Measurements from ENCODE around the gene TREM1. TPM values are rescaled to one million over a fixed set of nuclear protein-coding genes. Genes with fewer than 3 reads are reported as not detected.

The TREM1 gene
- total RNA-seq, 1 donor from 2014 or later, result not detected

- no peak for TF ChIP-seq CTCF (IDR thresholded peaks at IDR 0.05)
- ChIA-PET POLR2A (no interaction called here), CTCF (interaction anchor here (1.0 kb wide), 1 partner anchor 50 kb away, joined by 3 read pairs; no protein-coding TSS in a partner anchor)
- Mint-ChIP-seq H3K4me3 (no peak overlapping the region), H3K27ac (no peak overlapping the region), H3K36me3 (ENCODE audit: low read depth) (peaks cover 2% of the 10 kb centered on the region), H3K4me1 (peaks cover 12% of the 10 kb centered on the region), H3K9me3 (peaks cover 18% of the 10 kb centered on the region), H3K27me3 (peaks cover 11% of the 10 kb centered on the region)
- DNase-seq, result no peak
- intact Hi-C loops (cut with micrococcal nuclease), result no loop called here
- ATAC-seq (ENCODE audit: low read depth), result no peak
Observed at GRCh38 chr6:41256383-41256782, 30.1 kb downstream of the TREM1 start.

DNA sequence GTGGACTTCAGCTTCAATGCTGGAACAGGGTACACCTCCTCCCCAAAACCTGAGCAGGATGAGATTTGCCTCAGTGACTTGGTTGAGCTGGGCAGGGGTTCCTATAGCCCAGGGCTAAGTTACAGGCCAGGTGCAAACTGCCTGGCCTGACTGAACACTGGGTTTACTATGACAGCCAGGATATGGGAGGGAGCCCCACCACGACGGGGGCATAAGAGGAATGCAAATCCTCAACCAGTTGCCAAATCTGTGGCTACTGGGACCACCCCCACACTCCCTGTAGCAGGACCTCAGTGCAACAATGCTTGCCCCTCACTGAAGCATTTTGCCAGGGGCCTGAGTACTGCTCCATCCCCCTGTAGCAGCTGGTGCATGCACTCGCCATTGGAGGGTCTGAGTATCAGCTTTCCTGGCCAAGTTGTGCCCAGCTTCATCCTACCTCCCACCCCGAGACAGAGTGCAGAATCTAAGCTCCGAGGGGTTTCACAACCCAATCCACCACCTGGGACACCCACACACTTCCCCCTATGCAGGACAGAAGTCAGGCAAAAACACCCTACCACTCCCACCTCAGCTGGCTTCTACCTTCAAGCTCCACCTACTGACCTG lies 30.7 kb downstream of the TREM1 start:
- Mint-ChIP-seq H3K9me3 (peaks cover 15% of the 10 kb centered on the region), H3K36me3 (ENCODE audit: low read depth) (peaks cover 2% of the 10 kb centered on the region), H3K27me3 (peaks cover 11% of the 10 kb centered on the region), H3K4me1 (peaks cover 12% of the 10 kb centered on the region), H3K4me3 (no peak overlapping the region), H3K27ac (no peak overlapping the region)
- DNase-seq, result no peak
- POLR2A ChIA-PET, result no interaction called here
- intact Hi-C loops (cut with micrococcal nuclease), result no loop called here
- no peak for TF ChIP-seq CTCF (IDR thresholded peaks at IDR 0.05)
- no peak for ATAC-seq (ENCODE audit: low read depth)
- CTCF ChIA-PET, result interaction anchor here (1.0 kb wide), 1 partner anchor 51 kb away, joined by 3 read pairs; no protein-coding TSS in a partner anchor

DNA sequence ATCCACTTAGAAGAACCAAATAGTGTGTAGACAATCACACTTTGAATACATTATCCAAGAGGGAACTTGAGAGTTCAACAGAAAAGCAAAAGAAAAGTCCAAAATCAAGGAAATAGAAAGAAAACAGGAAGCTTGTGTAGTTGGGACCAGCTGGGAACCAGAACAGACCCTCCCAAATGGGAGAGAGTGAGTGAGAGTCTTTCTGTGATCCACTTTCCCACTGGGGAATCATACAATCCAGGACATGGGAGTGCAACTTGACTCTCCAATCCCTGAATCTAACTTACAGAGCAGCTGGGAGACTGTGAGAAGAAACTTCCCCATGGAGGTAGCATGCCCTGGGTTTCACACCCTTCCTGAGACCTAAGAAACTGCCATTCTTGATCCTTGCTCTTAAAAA lies 31.4 kb downstream of the TREM1 start:
- Mint-ChIP-seq H3K36me3 (ENCODE audit: low read depth) (peaks cover 2% of the 10 kb centered on the region), H3K9me3 (peaks cover 12% of the 10 kb centered on the region), H3K4me1 (peaks cover 12% of the 10 kb centered on the region), H3K27me3 (peaks cover 11% of the 10 kb centered on the region), H3K4me3 (no peak overlapping the region), H3K27ac (no peak overlapping the region)
- CTCF ChIA-PET, result no interaction called here
- ATAC-seq (ENCODE audit: low read depth) (no peak), DNase-seq (no peak)
- POLR2A ChIA-PET, result no interaction called here
- no peak for TF ChIP-seq CTCF (IDR thresholded peaks at IDR 0.05)
- intact Hi-C loops (cut with micrococcal nuclease), result no loop called here

GRCh38 chr6:41252401-41253169 lies 33.9 kb downstream of the TREM1 start:
- no peak for DNase-seq
- CTCF ChIA-PET, result no interaction called here
- no peak overlapping the region for H3K4me3 Mint-ChIP-seq
- no peak for TF ChIP-seq CTCF (IDR thresholded peaks at IDR 0.05)
- intact Hi-C loops (cut with micrococcal nuclease), result no loop called here
- POLR2A ChIA-PET, result no interaction called here
- H3K36me3 Mint-ChIP-seq (ENCODE audit: low read depth), result no peaks in the 10 kb centered on the region
- H3K9me3 Mint-ChIP-seq, result no peaks in the 10 kb centered on the region
- ATAC-seq (ENCODE audit: low read depth), result no peak
- peaks cover 10% of the 10 kb centered on the region for H3K4me1 Mint-ChIP-seq
- H3K27me3 Mint-ChIP-seq, result peaks cover 8% of the 10 kb centered on the region
- H3K27ac Mint-ChIP-seq, result no peak overlapping the region

- CTCF ChIA-PET, result no interaction called here
- no peak overlapping the region for H3K27ac Mint-ChIP-seq
Observed at GRCh38 chr6:41247882-41248705, 38.4 kb downstream of the TREM1 start.

More at GRCh38 chr6:41247882-41248705, 38.4 kb downstream of the TREM1 start:
- Mint-ChIP-seq H3K36me3 (ENCODE audit: low read depth) (no peaks in the 10 kb centered on the region), H3K9me3 (peaks cover 3% of the 10 kb centered on the region), H3K27me3 (peaks cover 10% of the 10 kb centered on the region), H3K4me3 (no peak overlapping the region), H3K4me1 (no peaks in the 10 kb centered on the region)
- no peak for TF ChIP-seq CTCF (IDR thresholded peaks at IDR 0.05)
- intact Hi-C loops (cut with micrococcal nuclease), result no loop called here
- ATAC-seq (ENCODE audit: low read depth) (no peak), DNase-seq (no peak)
- POLR2A ChIA-PET, result no interaction called here

Data from activated B cell treated with CpG ODN at 0.5 μM for 24 hours (primary cell).